HCT116 (cell line): Measurements from ENCODE around the gene RRAS2. TPM values are rescaled to one million over a fixed set of nuclear protein-coding genes. Genes with fewer than 3 reads are reported as not detected.

ENCODE experiments used
- ATAC-seq: fragments of 200-7000 bp; cut with Tn5 transposase; 2 replicates; pipeline ENCODE4 v1.9.1; 2020; ENCODE audit warnings: mild to moderate bottlenecking, moderate library complexity
- BruUV-seq: library from RNA; stranded (reverse); fragments of 400-500 nt; replicated peaks from 2 replicates; lab custom pipeline; 2021; lab: Mats Ljungman, UMichigan
- CTCF ChIA-PET: fragments of 300-600 bp; sonication (Branson Sonifier 250); formaldehyde crosslinking; loops from one replicate; lab custom pipeline; 2021; ENCODE audit warnings: antibody characterized with exemption; lab: Charles Lee
- POLR2A ChIA-PET: fragments of 300-600, 350-600 bp; sonication (Branson Sonifier 250); formaldehyde crosslinking; loops from one replicate; lab custom pipeline; 2021; ENCODE audit warnings: antibody characterized with exemption; lab: Charles Lee
- RAD21 ChIA-PET, 2 experiments: fragments of 300-600 bp; sonication (Branson Sonifier 250); formaldehyde crosslinking; loops; one replicate each; lab custom pipeline; 2023; ENCODE audit warnings: low total read pairs in 2 of 2; ENCODE audit not compliant: uncharacterized antibody in 2 of 2, unreplicated experiment in 2 of 2, low non-redundant PET in 1 of 2; lab: Charles Lee
- DNase-seq: peaks from one replicate; pipeline ENCODE4 v3.0.0-alpha.2; 2010; ENCODE audit warnings: low read depth, low spot score
- H2AFZ ChIP-seq: fragments of 200-600 bp; shearing (Covaris generic), sonication (generic); 2 replicates; pipeline ENCODE4 v1.6.1; 2017; ENCODE audit warnings: low read depth, mixed run types, mixed read lengths, antibody characterized with exemption, low read length; ENCODE audit not compliant: poor library complexity, severe bottlenecking
- H3K27ac ChIP-seq: 2 replicates; pipeline ENCODE4 v1.5.1; 2012; ENCODE audit warnings: low read depth, low read length
- H3K27me3 ChIP-seq: fragments of 200-600 bp; sonication (generic); 2 replicates; pipeline ENCODE4 v1.6.1; 2016; ENCODE audit warnings: mixed run types, low read length, mixed read lengths; ENCODE audit not compliant: insufficient read depth
- H3K36me3 ChIP-seq, 2 experiments: fragments of 200-500 bp in 1 of 2; fragments of 200-600 bp in 1 of 2; sonication (Bioruptor generic) in 1 of 2; sonication (generic) in 1 of 2; 2 replicates each; pipeline versions ENCODE4 v1.5.1 to v1.6.1; 2014 to 2016; ENCODE audit warnings: low read length in 2 of 2, inconsistent platforms in 1 of 2, mixed read lengths in 1 of 2, mixed run types in 1 of 2; ENCODE audit not compliant: insufficient read depth in 2 of 2, control insufficient read depth in 1 of 2
- H3K4me1 ChIP-seq, 2 experiments: fragments of 200-600 bp in 1 of 2; sonication (generic) in 1 of 2; 2 replicates each; pipeline versions ENCODE4 v1.5.1 to v1.6.1; 2012 to 2017; ENCODE audit warnings: low read length in 2 of 2, inconsistent platforms in 1 of 2, mild to moderate bottlenecking in 1 of 2, mixed read lengths in 1 of 2, mixed run types in 1 of 2, moderate library complexity in 1 of 2; ENCODE audit not compliant: insufficient read depth in 2 of 2, control insufficient read depth in 1 of 2
- H3K4me2 ChIP-seq: fragments of 200-600 bp; sonication (generic); 2 replicates; pipeline ENCODE4 v1.6.1; 2017; ENCODE audit warnings: mixed run types, low read length, mixed read lengths
- H3K4me3 ChIP-seq, 2 experiments: fragments of 200-600 bp in 1 of 2; sonication (generic) in 1 of 2; replicated peaks in 1 of 2; 2 replicates each; pipeline ENCODE4 v1.5.1; 2011 to 2016; ENCODE audit warnings: low read length in 2 of 2, control low read depth in 1 of 2, low read depth in 1 of 2, mild to moderate bottlenecking in 1 of 2, mixed read lengths in 1 of 2, mixed run types in 1 of 2
- H3K79me2 ChIP-seq: fragments of 200-600 bp; sonication (generic); 2 replicates; pipeline ENCODE4 v1.6.1; 2017; ENCODE audit warnings: mild to moderate bottlenecking, mixed run types, low read length, moderate library complexity, mixed read lengths; ENCODE audit not compliant: insufficient read depth
- H3K9ac ChIP-seq: fragments of 200-600 bp; sonication (generic); 2 replicates; pipeline ENCODE4 v1.6.1; 2016; ENCODE audit warnings: low read length, mixed read lengths
- H3K9me2 ChIP-seq: fragments of 200-600 bp; sonication (generic), shearing (Covaris generic); 2 replicates; pipeline ENCODE4 v1.6.1; 2017; ENCODE audit warnings: mixed run types, mild to moderate bottlenecking, moderate library complexity; ENCODE audit not compliant: insufficient read depth
- H3K9me3 ChIP-seq, 2 experiments: fragments of 200-500 bp in 1 of 2; fragments of 200-600 bp in 1 of 2; sonication (Bioruptor generic) in 1 of 2; sonication (generic) in 1 of 2; 2 replicates each; pipeline ENCODE4 v1.6.1; 2014 to 2017; ENCODE audit warnings: low read length in 2 of 2, mixed read lengths in 2 of 2, inconsistent platforms in 1 of 2, low read depth in 1 of 2, mild to moderate bottlenecking in 1 of 2, mixed run types in 1 of 2, moderate library complexity in 1 of 2; ENCODE audit not compliant: control insufficient read depth in 1 of 2, insufficient read depth in 1 of 2
- H4K20me1 ChIP-seq: fragments of 200-600 bp; sonication (generic), shearing (Covaris generic); 2 replicates; pipeline ENCODE4 v1.6.1; 2017; ENCODE audit warnings: mixed run types, mild to moderate bottlenecking, moderate library complexity; ENCODE audit not compliant: insufficient read depth
- ATF3 ChIP-seq: IDR thresholded peaks from 2 replicates; pipeline ENCODE4 v1.6.1; 2012
- CBX3 ChIP-seq: IDR thresholded peaks from 2 replicates; pipeline ENCODE4 v1.6.1; 2012; ENCODE audit warnings: low read depth
- CEBPB ChIP-seq: IDR thresholded peaks from 2 replicates; pipeline ENCODE4 v1.6.1; 2012; ENCODE audit warnings: low read depth
- EGR1 ChIP-seq: IDR thresholded peaks from 2 replicates; pipeline ENCODE4 v1.6.1; 2012; ENCODE audit warnings: low read depth
- EZH2 ChIP-seq: fragments of 200-600 bp; sonication (generic); IDR thresholded peaks from 2 replicates; pipeline ENCODE4 v1.6.1; 2017; ENCODE audit warnings: antibody characterized with exemption, mixed run types
- EZH2phosphoT487 ChIP-seq: fragments of 200-600 bp; IDR thresholded peaks from 2 replicates; pipeline ENCODE4 v1.6.1; 2018; ENCODE audit warnings: antibody characterized with exemption, borderline replicate concordance
- FOSL1 ChIP-seq: IDR thresholded peaks from 2 replicates; pipeline ENCODE4 v1.6.1; 2012; ENCODE audit warnings: low read depth
- JUND ChIP-seq: IDR thresholded peaks from 2 replicates; pipeline ENCODE4 v1.6.1; 2012
- POLR2A ChIP-seq: IDR thresholded peaks from 2 replicates; pipeline ENCODE4 v1.7.0; 2011; ENCODE audit warnings: borderline replicate concordance; ENCODE audit not compliant: insufficient read depth, insufficient read length; ENCODE audit errors: extremely low read depth
- POLR2AphosphoS5 ChIP-seq: IDR thresholded peaks from 2 replicates; pipeline ENCODE4 v1.6.1; 2011; ENCODE audit warnings: mild to moderate bottlenecking, low read depth, low read length, moderate library complexity
- REST ChIP-seq: IDR thresholded peaks from 2 replicates; pipeline ENCODE4 v1.6.1; 2012; ENCODE audit warnings: low read depth
- SIN3A ChIP-seq: IDR thresholded peaks from 2 replicates; pipeline ENCODE4 v1.6.1; 2012; ENCODE audit warnings: low read depth
- SRF ChIP-seq: IDR thresholded peaks from 2 replicates; pipeline ENCODE4 v1.6.1; 2012; ENCODE audit warnings: low read depth
- TCF7L2 ChIP-seq: IDR thresholded peaks from 2 replicates; pipeline ENCODE4 v1.7.0; 2011; ENCODE audit warnings: borderline replicate concordance, inconsistent platforms; ENCODE audit not compliant: insufficient read depth, insufficient read length; ENCODE audit errors: extremely low read depth
- ZBTB33 ChIP-seq: IDR thresholded peaks from 2 replicates; pipeline ENCODE4 v1.6.1; 2011; ENCODE audit warnings: mild to moderate bottlenecking, low read length, moderate library complexity; ENCODE audit not compliant: insufficient replicate concordance; ENCODE audit errors: extremely low read depth
- ZFX ChIP-seq: fragments of 450-650 bp; IDR thresholded peaks from 2 replicates; pipeline ENCODE4 v1.6.1; 2017
- ZNF274 ChIP-seq: fragments of 200-500 bp; sonication (Bioruptor generic); IDR thresholded peaks from 2 replicates; pipeline ENCODE4 v1.6.1; 2014; ENCODE audit warnings: mild to moderate bottlenecking, low read depth, low read length, inconsistent platforms
- intact Hi-C: fragments of 100-400 bp; cut with micrococcal nuclease; formaldehyde crosslinking; loops from 2 replicates; pipeline ENCODE4 v1.10.0; 2022
- total RNA-seq: library from RNA; stranded (reverse); gene quantifications from one replicate; pipeline ENCODE4 v1.2.1, GENCODE V29; 2021; ENCODE audit not compliant: unreplicated experiment
- TF ChIP-seq, protein P1 (sequence below), 3 experiments: fragments of 200-600 bp in 1 of 3; sonication (generic) in 1 of 3; IDR thresholded peaks in 2 of 3; conservative IDR thresholded peaks in 1 of 3; 2 replicates each; pipeline ENCODE4 v1.5.1; 2012 to 2017; ENCODE audit warnings: low read depth in 2 of 3, low read length in 2 of 3, antibody characterized with exemption in 1 of 3, borderline replicate concordance in 1 of 3, control low read depth in 1 of 3, mild to moderate bottlenecking in 1 of 3, mixed read lengths in 1 of 3, mixed run types in 1 of 3, moderate library complexity in 1 of 3; ENCODE audit not compliant: insufficient read depth in 1 of 3

Gene RRAS2
- total RNA-seq, 1 experiment from 2014 or later = 54.5 TPM

- Histone ChIP-seq H3K36me3 (no peaks in the 10 kb centered on the region), H3K9me3 (no peaks in the 10 kb centered on the region), H3K9ac (no peak overlapping the region), H3K4me2 (no peak overlapping the region), H3K79me2 (no peaks in the 10 kb centered on the region), H3K4me1 (no peaks in the 10 kb centered on the region), H4K20me1 (no peaks in the 10 kb centered on the region), H2AFZ (no peak overlapping the region), H3K4me3 (no peak overlapping the region), H3K27ac (no peak overlapping the region), H3K27me3 (no peaks in the 10 kb centered on the region), H3K9me2 (no peaks in the 10 kb centered on the region)
- no peak for TF ChIP-seq EGR1
- no peak for TF ChIP-seq TCF7L2
- TF ChIP-seq, protein P1, sequence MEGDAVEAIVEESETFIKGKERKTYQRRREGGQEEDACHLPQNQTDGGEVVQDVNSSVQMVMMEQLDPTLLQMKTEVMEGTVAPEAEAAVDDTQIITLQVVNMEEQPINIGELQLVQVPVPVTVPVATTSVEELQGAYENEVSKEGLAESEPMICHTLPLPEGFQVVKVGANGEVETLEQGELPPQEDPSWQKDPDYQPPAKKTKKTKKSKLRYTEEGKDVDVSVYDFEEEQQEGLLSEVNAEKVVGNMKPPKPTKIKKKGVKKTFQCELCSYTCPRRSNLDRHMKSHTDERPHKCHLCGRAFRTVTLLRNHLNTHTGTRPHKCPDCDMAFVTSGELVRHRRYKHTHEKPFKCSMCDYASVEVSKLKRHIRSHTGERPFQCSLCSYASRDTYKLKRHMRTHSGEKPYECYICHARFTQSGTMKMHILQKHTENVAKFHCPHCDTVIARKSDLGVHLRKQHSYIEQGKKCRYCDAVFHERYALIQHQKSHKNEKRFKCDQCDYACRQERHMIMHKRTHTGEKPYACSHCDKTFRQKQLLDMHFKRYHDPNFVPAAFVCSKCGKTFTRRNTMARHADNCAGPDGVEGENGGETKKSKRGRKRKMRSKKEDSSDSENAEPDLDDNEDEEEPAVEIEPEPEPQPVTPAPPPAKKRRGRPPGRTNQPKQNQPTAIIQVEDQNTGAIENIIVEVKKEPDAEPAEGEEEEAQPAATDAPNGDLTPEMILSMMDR (IDR thresholded peaks at IDR 0.05 in 2 of 3, conservative IDR thresholded peaks at IDR 0.05 in 1 of 3; ENCODE audit: borderline replicate concordance in 1 of 3, insufficient read depth in 1 of 3, low read depth in 2 of 3, low read length in 2 of 3) = no peak
- TF ChIP-seq FOSL1 = no peak
- no peak for TF ChIP-seq SRF
- no peak for TF ChIP-seq SIN3A
- no peak for TF ChIP-seq POLR2AphosphoS5
- TF ChIP-seq ZFX = no peak
- no peak for TF ChIP-seq ATF3
- no peak for TF ChIP-seq POLR2A
- no peak for TF ChIP-seq JUND
- TF ChIP-seq EZH2phosphoT487 = no peak
- TF ChIP-seq ZBTB33 = no peak
- no peak for TF ChIP-seq ZNF274
- TF ChIP-seq REST = no peak
- TF ChIP-seq EZH2 = no peak
- TF ChIP-seq CBX3 = no peak
- no peak for TF ChIP-seq CEBPB
- CTCF ChIA-PET = no interaction called here
- RAD21 ChIA-PET = no interaction called here
- ATAC-seq = no peak
- no TSS peak for BruUV-seq
- DNase-seq = no peak
- intact Hi-C loops = no loop called here
- POLR2A ChIA-PET = no interaction called here
These were observed 83.9 kb downstream of the RRAS2 start for GRCh38 chr11:14275076-14275475.
